GM12801 (cell line): ENCODE results near the gene CAPN9.

ENCODE experiments used
- TF ChIP-seq, protein P1 (sequence below): IDR thresholded peaks from one replicate; pipeline ENCODE4 v1.5.1; 2011; ENCODE audit warnings: control low read depth; ENCODE audit not compliant: insufficient read length; ENCODE audit errors: extremely low read depth

The CAPN9 gene

DNA sequence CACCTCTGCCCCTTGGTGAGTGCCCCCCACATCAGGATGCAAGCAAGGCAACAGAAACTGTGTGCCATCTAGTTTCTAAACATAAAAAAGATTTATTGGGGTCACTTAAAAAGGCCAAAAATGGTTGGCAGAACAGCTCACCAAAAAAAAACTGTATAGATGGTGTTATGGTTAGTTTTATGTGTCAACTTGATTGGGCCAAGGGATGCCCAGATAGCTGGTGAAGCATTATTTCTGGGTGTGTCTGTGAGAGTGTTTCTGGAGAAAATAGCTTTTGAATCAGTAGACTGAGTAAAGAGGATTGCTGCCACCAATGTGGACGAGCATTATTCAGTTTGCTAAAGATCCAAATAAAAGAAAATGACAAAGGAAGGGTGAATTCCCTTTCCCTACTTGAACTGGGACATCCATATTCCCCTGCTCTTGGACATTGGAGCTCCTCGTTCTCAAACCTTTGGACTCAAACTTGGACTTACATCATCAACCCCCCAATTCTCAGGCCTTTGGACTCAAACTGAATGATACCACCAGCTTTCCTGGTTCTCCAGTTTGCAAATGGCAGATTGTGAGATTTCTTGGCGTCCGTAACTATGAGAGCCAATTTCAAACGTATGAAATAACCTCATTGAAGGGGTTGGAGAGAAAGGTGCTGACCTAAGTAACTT lies 16.9 kb downstream of the CAPN9 start:
- TF ChIP-seq, protein P1, sequence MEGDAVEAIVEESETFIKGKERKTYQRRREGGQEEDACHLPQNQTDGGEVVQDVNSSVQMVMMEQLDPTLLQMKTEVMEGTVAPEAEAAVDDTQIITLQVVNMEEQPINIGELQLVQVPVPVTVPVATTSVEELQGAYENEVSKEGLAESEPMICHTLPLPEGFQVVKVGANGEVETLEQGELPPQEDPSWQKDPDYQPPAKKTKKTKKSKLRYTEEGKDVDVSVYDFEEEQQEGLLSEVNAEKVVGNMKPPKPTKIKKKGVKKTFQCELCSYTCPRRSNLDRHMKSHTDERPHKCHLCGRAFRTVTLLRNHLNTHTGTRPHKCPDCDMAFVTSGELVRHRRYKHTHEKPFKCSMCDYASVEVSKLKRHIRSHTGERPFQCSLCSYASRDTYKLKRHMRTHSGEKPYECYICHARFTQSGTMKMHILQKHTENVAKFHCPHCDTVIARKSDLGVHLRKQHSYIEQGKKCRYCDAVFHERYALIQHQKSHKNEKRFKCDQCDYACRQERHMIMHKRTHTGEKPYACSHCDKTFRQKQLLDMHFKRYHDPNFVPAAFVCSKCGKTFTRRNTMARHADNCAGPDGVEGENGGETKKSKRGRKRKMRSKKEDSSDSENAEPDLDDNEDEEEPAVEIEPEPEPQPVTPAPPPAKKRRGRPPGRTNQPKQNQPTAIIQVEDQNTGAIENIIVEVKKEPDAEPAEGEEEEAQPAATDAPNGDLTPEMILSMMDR: no peak

DNA sequence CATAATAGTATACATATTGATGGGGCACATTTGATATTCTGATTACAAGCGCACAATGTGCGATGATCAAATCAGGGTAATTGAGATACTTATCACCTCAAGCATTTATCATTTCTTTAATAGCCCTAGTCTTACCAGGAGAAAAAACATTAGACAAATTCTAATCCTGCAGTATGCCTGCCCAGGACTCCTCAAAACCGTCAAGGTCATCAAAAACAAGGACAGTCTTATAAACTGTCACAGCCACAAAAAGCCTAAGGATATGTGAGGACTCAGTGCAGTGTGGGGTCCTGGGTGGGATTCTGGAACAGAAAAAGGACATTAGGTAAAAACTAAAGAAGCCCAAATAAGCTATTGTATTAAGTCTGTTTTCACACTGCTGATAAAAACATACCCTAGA lies 19.1 kb downstream of the CAPN9 start:
- TF ChIP-seq, protein P1: no peak

GRCh38 chr1:230768903-230769570 lies 21.8 kb downstream of the CAPN9 start:
- TF ChIP-seq, protein P1: no peak

DNA sequence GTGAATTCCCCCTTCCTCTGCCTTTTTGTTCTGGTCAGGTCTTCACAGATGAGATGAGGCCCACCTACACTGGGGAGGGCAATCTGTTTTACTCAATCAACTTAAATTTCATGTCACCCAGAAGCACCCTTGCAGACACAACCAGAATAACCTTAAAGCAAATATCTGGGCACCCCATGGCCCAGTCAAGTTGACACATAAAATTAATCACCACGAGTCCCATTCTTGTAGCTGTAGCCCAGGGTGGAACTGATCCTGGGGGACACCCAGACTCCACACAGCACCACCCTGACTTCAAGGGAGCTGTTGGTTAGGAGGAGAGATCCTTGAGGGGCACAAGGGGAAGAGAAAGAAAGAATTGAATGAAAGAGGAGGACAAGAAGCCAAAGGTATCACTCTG lies 23.1 kb downstream of the CAPN9 start:
- TF ChIP-seq, protein P1: no peak

DNA sequence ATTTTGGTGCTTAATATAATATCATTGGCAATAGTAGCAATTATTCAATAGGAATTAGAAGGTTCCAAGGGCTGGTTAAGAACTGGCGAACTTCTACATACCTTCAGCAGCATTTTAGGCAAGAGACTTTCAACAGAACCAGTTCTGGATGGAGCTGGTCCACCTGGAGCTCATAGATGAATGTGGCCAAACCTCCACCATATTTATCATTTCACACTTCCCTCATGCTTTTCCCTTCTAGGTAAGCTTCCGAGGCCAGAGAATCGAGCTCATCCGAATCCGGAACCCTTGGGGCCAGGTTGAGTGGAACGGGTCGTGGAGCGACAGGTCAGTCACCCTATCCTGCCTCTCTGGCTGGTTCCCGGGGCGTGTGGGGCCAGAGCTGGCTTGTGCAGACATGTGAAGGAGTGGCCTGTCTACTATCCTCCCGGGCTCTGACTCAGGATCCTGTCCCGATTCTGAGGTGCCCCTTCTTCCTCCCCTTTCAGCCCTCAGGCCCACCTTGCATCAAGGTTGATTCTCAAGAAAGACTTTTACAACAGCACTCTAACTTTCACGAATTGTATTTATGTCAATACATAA lies 24.7 kb downstream of the CAPN9 start:
- TF ChIP-seq, protein P1: no peak

- TF ChIP-seq, protein P1: no peak
Observed at GRCh38 chr1:230772457-230773395, 25.5 kb downstream of the CAPN9 start.
